Kidney capillary endothelial cell (primary cell): ENCODE results near the gene MYH6.
"Not testable (repeated sequence)": the region's sequence is repeated elsewhere in the genome, so short reads cannot be mapped to it uniquely, and the experiment has no call there.

Source experiments
- DNase-seq: peaks from one replicate; pipeline ENCODE4 v3.0.0-alpha.2; 2018; ENCODE audit warnings: low spot score

Gene MYH6

DNA sequence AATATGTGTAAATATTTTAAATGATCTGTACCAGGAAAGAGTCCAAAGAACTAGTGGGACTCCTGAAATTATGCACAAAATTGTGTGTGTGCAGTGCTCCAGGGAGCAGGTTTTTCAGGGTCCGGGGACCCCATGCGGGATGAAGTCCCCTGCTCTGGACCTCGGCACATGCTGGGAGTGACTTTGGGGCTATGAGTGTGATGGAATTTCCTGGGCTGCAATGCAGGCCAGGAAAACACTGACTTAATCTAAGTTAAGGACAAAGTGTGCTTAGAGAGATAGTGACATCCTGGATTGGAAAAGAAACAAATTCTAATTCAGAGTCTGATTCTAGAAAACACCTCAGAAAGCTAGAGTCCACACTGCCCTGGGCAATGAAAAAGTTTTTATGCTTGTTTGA is 6.2 kb upstream of the MYH6 start:
- DNase-seq: no peak

GRCh38 chr14:23413681-23414080 is 5.6 kb upstream of the MYH6 start:
- DNase-seq: no peak

- no peak for DNase-seq
Measured at GRCh38 chr14:23411563-23412525, 3.8 kb upstream of the MYH6 start.

GRCh38 chr14:23409966-23410635 is 2.0 kb upstream of the MYH6 start:
- DNase-seq: no peak

DNA sequence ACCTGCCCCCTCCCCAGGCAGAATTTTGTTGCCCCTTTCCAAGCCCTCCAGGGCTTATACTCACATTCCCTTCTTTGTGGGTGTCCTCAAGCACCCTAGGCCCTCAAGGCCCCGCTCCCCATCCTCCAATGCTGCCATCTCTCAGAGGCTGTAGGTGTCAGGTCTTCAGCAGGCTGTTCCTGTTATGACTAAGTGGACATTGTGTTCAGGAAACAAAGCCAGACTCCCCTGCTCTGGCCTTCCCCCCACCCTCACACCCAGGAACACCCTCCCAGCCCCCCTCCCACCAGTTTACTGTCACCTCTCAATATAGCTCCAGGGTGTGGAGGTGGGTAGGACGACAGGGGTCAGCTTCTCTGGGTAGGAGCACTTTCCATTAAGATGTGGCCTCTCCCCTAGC is 1.4 kb upstream of the MYH6 start:
- no peak for DNase-seq

- no peak for DNase-seq
Measured at GRCh38 chr14:23408307-23408630, 196 bp upstream of the MYH6 start.

- DNase-seq: no peak
Measured at GRCh38 chr14:23406725-23407355, 1.2 kb downstream of the MYH6 start.

- DNase-seq: no peak
Measured at GRCh38 chr14:23406244-23406643, 1.8 kb downstream of the MYH6 start.

DNA sequence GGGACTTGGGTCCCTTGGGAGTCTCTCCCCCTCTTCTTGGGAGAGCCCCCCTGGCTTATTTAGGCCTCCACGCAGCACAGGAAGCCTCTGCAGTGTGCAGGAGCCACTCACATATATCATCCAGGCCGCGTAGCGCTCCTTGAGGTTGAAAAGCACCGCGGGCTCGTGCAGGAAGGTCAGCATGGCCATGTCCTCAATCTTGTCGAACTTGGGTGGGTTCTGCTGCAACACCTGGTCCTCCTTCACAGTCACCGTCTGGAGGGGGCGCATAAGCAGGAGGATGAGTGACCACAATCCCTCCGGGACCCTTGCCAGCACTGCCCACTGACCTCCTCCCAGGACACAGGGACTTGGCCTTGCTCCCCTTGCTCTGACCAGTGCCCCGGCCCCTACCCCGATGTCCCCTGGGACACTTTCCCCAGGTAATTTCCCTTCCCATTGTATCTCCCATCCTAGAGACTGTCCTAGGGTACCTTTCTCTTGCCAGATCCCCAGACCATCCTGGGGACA is 2.5 kb downstream of the MYH6 start:
- no peak for DNase-seq

DNA sequence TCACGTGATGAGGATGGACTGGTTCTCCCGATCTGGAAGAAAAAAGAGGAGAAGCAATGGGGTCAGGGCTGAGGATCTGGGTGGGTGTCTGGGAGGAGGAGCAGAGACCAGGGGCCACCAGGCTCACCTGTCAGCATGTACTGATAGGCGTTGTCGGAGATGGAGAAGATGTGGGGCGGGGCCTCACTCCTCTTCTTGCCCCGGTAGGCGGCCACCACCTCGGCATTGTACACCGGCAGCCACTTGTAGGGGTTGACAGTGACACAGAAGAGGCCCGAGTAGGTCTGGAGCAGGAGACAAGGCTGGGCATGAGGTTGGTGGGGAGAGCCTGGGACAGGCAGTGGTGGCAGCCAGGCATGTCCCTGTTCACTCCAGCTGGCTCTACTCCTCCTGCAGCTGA is 3.0 kb downstream of the MYH6 start:
- DNase-seq: no peak

- no peak for DNase-seq
Measured at GRCh38 chr14:23404331-23404900, 3.7 kb downstream of the MYH6 start.

GRCh38 chr14:23403908-23404307 is 4.2 kb downstream of the MYH6 start:
- no peak for DNase-seq

DNA sequence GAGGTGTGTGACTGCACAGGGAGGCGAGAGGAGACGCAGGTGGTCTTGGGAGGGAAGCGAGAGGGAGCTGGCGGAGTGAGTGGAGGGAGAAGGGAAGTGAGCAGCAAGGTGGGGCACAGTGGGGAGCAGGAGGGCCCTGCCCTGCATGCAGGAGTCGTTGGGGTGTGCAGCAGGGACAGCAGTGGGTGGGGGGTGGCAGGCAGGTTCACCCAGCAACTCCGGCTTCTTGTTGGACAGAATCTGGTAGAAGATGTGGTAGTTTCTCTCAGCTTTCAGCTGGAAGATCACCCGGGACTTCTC is 5.0 kb downstream of the MYH6 start:
- no peak for DNase-seq

DNA sequence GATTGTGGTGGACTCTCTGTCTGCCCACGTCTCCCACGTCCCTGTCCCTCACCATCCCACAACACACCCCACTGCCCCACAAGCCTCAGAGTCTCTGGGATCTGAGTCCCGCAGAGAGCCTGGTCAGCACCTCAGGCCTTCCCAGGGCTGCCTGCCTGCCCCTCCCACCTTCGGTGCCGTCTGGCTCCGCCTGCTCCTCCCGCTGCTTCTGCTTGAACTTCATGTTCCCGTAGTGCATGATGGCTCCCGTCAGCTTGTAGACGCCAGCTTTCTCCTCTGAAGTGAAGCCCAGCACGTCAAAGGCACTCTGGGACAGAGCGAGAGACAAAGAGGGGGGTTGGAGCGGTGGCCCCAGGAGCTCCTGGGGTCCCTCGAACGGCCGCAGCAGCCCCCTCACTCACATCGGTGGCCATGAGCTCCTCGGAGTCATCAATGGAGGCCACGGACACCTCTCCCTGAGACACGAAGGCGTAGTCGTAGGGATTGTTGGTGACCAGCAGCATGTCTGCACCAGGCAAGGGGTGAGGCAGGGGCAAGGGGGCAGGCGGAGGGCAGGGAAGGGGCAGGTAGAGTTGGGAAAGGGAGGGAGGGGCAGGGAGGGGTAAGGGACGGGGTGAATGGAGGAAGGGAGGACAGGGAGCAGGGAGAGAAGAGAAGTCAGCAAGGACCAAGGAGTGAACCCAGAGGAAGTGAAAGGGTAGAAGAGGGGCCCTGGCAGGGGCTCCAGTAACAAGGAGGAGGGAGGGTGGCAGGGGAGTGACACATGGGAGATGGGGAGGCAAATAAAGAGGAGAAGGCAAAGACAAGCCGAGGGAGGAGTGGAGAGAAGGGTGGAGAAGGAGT is 5.6 kb downstream of the MYH6 start:
- no peak for DNase-seq

- no peak for DNase-seq
Measured at GRCh38 chr14:23401291-23401690, 6.8 kb downstream of the MYH6 start.

DNA sequence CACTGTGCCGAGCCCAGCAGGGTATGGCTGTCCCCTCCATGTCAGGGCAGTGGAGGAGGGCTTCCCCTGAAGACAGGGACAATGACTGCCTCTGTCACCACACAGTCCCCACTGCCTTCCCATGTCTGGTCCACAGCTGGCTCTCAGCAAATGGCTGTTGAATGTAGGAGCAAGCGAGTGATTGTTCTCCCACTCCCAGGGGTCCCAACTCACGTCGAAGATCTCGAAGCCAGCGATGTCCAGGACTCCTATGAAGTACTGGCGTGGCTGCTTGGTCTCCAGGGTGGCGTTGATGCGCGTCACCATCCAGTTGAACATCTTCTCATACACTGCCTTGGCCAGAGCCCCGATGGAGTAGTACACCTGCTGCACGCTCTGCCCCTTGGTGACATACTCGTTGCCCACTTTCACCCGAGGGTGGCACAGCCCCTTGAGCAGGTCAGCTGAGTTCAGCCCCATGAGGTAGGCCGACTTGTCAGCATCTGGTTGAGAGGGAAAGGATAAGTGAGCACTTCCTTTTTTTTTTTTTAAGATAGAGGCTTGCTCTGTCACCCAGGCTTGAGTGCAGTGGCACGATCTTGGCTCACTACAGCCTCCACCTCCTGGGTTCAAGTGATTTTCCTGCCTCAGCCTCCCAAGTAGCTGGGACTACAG is 7.5 kb downstream of the MYH6 start:
- not testable (repeated sequence) for DNase-seq

DNA sequence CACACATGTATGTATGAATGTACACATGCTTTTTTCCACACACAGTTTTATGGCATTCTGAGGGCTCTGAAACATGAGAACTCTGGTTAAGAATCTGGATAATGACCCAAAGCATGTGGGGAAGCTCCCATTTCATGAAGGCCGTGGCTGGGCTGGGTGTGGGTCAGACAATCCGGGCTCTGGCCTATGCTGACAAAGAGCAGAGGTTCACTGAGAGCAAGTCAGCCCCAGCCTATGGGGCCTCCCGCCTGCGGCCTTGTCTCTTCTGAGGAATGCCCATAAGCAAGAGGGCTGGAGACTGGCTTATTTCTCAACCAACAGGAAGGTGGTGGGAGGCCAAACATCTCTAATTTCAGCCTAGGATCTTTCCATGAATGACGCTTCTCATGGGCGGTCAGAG is 8.5 kb downstream of the MYH6 start:
- no peak for DNase-seq

DNA sequence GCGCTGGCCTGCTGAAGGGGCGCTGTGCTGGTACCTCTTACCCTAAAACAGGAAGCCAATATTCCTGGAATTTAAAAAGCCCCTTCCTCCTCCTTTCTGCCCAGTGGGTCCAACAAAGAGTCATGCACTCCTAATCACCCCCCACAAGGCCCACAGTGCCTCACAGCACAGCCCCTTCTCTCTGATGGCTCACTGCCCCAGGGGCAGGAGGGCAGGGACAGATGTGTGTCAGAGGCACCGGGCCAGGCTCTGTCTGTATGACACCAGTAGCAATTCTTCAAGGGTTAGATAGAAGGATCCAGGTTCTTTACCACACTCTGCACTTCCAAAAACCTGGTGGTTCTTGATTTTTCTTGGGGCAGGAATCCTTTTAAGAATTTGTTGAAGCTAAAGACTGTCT is 8.9 kb downstream of the MYH6 start:
- DNase-seq: no peak

DNA sequence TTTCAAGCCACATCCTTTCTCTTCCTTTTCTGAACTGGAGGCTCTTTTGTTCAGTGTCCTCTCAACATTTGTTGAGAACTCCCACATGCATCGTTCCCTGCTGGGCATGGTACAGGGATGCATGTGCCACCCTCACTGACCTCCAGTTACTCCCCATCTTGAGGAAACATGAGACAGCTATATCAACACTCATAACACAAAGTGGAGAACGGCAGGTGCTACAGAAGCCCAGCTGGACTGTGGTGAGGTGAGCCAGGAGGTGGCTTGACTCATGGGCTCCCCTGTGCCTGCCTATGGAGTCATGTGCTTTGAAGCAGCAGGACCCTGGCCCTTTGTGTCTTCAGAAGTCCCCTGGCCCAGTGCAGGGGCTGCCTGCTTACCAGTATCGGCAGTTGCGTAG is 9.7 kb downstream of the MYH6 start:
- DNase-seq: no peak

GRCh38 chr14:23396781-23397407 is 11.2 kb downstream of the MYH6 start:
- no peak for DNase-seq

- DNase-seq: no peak
Measured at GRCh38 chr14:23396126-23396525, 11.9 kb downstream of the MYH6 start.
